ENCODE results near the gene STAP2. TPM values are rescaled to one million over a fixed set of nuclear protein-coding genes. Genes with fewer than 3 reads are reported as not detected.

STAP2 gene
- total RNA-seq, 1 experiment from 2014 or later: 20.3 TPM

GRCh38 chr19:4376991-4377781 is 38.6 kb upstream of the STAP2 start:
- DNase-seq (ENCODE audit: unreplicated experiment): peak; percentile 77
- POLR2A ChIA-PET: interaction anchor here (0.6 to 7.9 kb wide), 9 partner anchors 14 to 1993 kb away, joined by 3 to 93 read pairs (median 5); partner anchors contain the start of genes CHAF1A, EEF2, HDGFL2 and MPND
- no peaks in the 10 kb centered on the region for H3K27me3 Mint-ChIP-seq (ENCODE audit: insufficient read depth, unreplicated experiment)
- peaks cover 70% of the 10 kb centered on the region for H3K4me1 Mint-ChIP-seq (ENCODE audit: insufficient read depth, unreplicated experiment)
- intact Hi-C loops (cut with micrococcal nuclease): no loop called here
- H3K27ac Mint-ChIP-seq (ENCODE audit: low read depth, unreplicated experiment): peak overlapping the region; percentile 72
- CTCF ChIA-PET: interaction anchor here (0.6 to 3.6 kb wide), 5 partner anchors 9 to 109 kb away, joined by 3 to 16 read pairs (median 4); partner anchors contain the start of gene SH3GL1
- no TSS peak for BruUV-seq (replicated peaks)
- H3K36me3 Mint-ChIP-seq (ENCODE audit: insufficient read depth, unreplicated experiment): peaks cover 12% of the 10 kb centered on the region
- peak overlapping the region; percentile 66 for H3K4me3 Mint-ChIP-seq (ENCODE audit: unreplicated experiment)
- no peak for TF ChIP-seq CTCF (IDR thresholded peaks at IDR 0.05; ENCODE audit: unreplicated experiment)
- no peaks in the 10 kb centered on the region for H3K9me3 Mint-ChIP-seq (ENCODE audit: unreplicated experiment)

DNA sequence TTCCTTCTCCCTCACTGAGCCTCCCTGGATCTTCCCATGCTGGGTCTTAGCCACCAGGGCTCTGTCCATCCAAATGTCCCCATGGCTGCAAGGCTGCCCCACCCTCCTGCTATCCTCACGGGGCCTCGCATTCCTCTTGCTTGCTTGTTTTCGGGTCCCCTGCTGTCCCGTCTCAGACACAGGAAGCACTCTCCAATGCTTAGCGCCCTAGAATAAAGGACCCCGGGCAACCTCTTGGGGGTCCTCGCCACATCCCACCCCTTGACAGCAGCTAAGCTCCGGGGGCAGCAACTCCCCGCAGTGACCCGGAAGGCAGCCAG is 38.0 kb upstream of the STAP2 start:
- peaks cover 65% of the 10 kb centered on the region for H3K4me1 Mint-ChIP-seq (ENCODE audit: insufficient read depth, unreplicated experiment)
- BruUV-seq (replicated peaks): no TSS peak
- H3K9me3 Mint-ChIP-seq (ENCODE audit: unreplicated experiment): no peaks in the 10 kb centered on the region
- peak overlapping the region; percentile 72 for H3K27ac Mint-ChIP-seq (ENCODE audit: low read depth, unreplicated experiment)
- CTCF ChIA-PET: interaction anchor here (0.6 to 3.6 kb wide), 4 partner anchors 9 to 97 kb away, joined by 3 to 16 read pairs (median 4); partner anchors contain the start of gene SH3GL1
- peaks cover 18% of the 10 kb centered on the region for H3K36me3 Mint-ChIP-seq (ENCODE audit: insufficient read depth, unreplicated experiment)
- intact Hi-C loops (cut with micrococcal nuclease): no loop called here
- POLR2A ChIA-PET: interaction anchor here (0.7 to 7.9 kb wide), 9 partner anchors 14 to 1993 kb away, joined by 3 to 93 read pairs (median 7); partner anchors contain the start of genes CHAF1A, EEF2, HDGFL2 and MPND
- H3K27me3 Mint-ChIP-seq (ENCODE audit: insufficient read depth, unreplicated experiment): no peaks in the 10 kb centered on the region
- peak overlapping the region; percentile 66 for H3K4me3 Mint-ChIP-seq (ENCODE audit: unreplicated experiment)
- no peak for TF ChIP-seq CTCF (IDR thresholded peaks at IDR 0.05; ENCODE audit: unreplicated experiment)
- no peak for DNase-seq (ENCODE audit: unreplicated experiment)

GRCh38 chr19:4376028-4376670 is 37.5 kb upstream of the STAP2 start:
- Mint-ChIP-seq H3K4me3 (ENCODE audit: unreplicated experiment) (peak overlapping the region; percentile 66), H3K4me1 (ENCODE audit: insufficient read depth, unreplicated experiment) (peaks cover 60% of the 10 kb centered on the region), H3K9me3 (ENCODE audit: unreplicated experiment) (no peaks in the 10 kb centered on the region), H3K27ac (ENCODE audit: low read depth, unreplicated experiment) (peak overlapping the region; percentile 83), H3K36me3 (ENCODE audit: insufficient read depth, unreplicated experiment) (peaks cover 20% of the 10 kb centered on the region), H3K27me3 (ENCODE audit: insufficient read depth, unreplicated experiment) (no peaks in the 10 kb centered on the region)
- BruUV-seq (replicated peaks): no TSS peak
- intact Hi-C loops (cut with micrococcal nuclease): no loop called here
- CTCF ChIA-PET: interaction anchor here (0.6 to 3.6 kb wide), 9 partner anchors 8 to 1508 kb away, joined by 3 to 16 read pairs (median 5); partner anchors contain the start of gene SH3GL1
- no peak for DNase-seq (ENCODE audit: unreplicated experiment)
- POLR2A ChIA-PET: interaction anchor here (0.6 to 7.9 kb wide), 15 partner anchors 13 to 813 kb away, joined by 3 to 93 read pairs (median 5); partner anchors contain the start of genes CHAF1A, EEF2, HDGFL2 and MPND
- TF ChIP-seq CTCF (IDR thresholded peaks at IDR 0.05; ENCODE audit: unreplicated experiment): no peak
